HG03521 (cell line): ENCODE results near the gene LTBP1.

Experiments used
- ATAC-seq: cut with Tn5 transposase; IDR thresholded peaks from one replicate; pipeline ENCODE4 v1.9.1; 2021; ENCODE audit warnings: mild to moderate bottlenecking, moderate library complexity; ENCODE audit not compliant: unreplicated experiment

LTBP1 gene

DNA sequence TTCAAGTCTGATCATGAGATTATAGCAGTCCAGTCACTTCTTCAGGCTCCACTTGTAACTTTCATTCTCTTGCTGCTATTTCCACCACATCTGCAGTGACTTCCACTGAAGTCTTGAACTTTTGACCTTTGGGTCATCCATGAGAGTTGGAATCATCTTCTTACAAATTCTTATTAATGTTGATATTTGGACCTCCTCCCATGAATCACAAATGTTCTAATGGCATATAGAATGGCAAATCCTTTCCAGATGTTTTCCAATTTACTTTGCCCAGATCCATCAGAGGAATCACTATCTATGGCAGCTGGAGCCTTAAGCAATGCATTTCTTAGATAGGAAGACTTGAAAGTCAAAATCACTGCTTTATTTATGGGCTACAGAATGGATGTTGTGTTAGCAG, 159.4 kb downstream of the LTBP1 start:
- no peak for ATAC-seq

DNA sequence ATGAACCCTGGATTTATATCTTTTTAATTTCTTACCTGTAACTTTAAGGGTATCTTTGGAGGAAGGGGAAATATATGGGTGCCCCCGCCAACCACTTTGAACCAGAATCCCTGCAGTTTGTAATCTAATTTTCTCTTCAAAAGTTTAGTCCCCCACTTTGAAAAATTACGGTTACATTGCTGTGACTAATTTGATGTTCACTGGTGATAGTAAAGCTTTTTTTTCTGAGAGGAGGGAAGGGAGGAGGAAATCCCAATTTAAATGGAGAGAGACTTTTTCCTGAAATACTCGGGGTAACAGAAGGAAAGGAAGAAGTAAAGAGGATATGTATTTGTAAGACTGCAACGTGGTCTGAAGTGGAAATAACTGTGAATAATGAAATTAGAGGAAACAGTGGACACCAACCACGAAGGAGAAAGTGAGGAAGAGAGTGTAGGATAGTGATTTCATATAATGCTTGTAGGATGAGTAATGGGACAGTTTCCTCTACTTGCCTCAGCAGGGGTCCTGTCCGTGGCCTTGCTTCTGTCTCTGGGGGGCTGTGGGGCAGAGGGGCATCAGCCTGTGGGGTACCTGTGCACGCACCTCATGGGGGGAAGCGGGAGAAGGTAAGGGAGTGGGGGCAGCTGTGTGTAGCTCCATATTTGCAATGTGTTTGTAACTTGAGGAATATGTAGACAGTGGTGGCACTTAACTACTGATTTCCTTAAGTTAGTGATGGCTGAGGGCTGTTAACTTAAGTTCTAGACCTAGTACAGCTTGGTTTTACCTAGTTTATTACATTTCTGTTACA, 161.1 kb downstream of the LTBP1 start:
- ATAC-seq = no peak

DNA sequence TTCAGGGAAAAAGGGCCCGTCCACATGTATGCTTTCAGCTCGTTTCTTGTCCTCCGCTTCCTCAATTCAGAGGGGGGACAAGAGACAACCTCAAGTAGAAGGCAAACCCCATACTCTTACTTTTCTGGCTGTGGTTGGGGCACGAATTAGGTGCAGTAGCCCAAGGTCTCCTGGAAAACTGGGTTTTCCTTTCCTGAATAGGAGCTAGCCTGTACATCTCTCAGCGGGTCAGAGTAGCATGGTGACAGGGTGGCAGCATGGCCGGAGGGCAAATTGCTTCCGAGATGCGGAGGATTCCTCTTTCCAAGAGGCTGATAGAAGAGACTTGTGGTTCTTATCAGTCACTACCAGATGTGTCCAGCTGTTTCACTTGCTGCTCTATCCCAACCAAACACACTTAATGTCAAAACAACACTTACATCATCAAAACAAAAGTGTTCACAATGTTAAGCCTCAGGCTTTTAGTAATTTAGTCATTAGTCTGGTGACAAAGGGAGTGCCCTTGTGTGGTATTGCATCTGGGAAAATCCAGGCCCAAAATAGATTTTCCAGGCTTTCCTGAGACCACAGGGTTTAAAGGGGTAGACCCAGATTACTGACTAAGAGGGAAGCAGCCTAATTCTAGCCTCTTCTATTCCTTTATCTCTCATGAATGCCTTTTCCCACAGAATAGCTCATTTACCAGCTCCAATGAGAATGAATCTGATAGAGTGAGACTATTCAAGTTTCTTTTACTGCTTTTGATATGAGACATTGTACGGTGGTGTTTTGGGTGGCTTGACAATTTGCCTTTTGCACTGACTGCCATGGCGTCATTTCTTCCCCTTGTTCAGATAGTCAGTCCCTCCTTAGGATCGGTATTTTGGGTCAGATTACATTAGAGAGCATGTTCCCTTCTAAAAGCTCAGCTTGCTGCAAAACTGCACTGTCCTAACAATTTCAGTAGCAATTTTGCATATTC, 162.0 kb downstream of the LTBP1 start:
- no peak for ATAC-seq

DNA sequence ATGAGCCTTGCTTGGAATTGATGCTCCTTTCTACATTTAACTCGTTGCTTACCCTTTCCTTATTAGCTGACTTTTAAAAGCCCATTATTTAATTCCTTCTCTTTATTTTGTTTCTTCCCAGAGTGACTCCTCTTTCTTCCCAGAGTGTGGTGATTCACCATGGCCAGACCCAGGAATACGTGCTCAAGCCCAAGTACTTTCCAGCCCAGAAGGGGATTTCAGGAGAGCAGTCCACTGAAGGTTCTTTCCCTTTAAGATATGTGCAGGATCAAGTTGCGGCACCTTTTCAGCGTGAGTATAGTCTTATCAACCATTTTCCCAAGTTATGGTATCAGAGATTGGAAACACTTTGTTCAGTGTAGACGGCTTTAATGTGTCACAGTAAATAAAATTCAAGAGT, 163.7 kb downstream of the LTBP1 start:
- no peak for ATAC-seq

- ATAC-seq = no peak
These were observed 164.3 kb downstream of the LTBP1 start for GRCh38 chr2:33111002-33111446.

DNA sequence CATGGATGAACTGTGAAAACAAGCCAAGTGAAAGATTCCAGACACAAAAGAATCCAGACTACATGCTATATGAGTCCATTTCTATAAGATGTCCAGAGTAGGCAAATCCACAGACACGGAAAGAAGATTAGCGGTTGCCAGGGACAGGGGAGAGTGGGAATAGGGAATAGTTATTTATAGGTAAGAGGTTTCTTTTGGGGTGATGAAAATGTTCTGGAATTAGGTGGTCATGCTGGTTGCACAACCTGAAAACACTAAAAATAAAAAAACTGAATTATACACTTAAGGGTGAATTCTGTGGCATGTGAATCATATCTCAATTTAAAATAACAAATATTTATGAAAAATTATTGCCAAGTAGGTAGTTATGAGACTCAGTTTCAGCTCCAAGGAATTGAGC, 168.4 kb downstream of the LTBP1 start:
- no peak for ATAC-seq

GRCh38 chr2:33115728-33116127, 169.0 kb downstream of the LTBP1 start:
- ATAC-seq = no peak

DNA sequence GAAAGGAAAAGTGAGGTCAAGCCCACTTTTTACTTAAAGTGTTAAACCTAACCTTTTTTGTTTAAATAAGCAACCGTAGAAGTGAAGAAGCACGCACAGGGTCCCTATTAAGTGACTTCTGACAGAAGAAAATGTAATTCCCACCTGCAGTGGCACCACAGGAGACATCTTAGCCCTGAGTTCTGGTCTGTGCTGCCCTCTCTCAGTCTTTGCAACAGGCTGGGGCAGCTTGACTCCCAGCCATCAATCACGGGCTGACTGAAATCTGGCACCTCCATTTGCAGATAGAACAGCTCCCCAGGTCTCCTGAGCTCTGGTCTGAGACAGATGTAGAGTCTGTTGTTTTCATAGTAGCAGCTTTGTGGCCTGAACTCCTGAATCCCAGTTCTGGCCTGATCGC, 170.0 kb downstream of the LTBP1 start:
- no peak for ATAC-seq

DNA sequence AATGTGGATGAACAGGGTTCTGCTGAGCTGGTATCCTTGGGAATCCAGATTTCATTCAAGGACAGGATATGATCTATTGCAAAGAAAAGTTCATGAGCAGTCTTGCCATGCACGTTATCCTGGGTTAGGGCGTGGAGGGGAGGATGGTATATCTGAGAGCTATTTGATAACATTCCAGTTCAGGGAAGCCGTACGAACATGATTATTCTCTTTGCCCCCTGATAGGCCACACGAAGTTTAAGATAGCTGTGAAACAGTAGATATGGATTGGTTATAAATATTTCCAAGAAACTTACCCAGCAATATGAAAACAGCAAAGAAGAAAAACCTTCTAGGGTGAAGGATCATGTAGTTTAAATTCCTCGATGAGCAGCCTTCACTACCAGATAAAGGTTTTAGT, 171.9 kb downstream of the LTBP1 start:
- no peak for ATAC-seq

- ATAC-seq = no peak
These were observed 174.7 kb downstream of the LTBP1 start for GRCh38 chr2:33121416-33121815.

- no peak for ATAC-seq
These were observed 175.2 kb downstream of the LTBP1 start for GRCh38 chr2:33121925-33122324.

- no peak for ATAC-seq
These were observed 176.0 kb downstream of the LTBP1 start for GRCh38 chr2:33122726-33123125.

GRCh38 chr2:33123216-33123615, 176.5 kb downstream of the LTBP1 start:
- ATAC-seq = no peak

- ATAC-seq = no peak
These were observed 179.8 kb downstream of the LTBP1 start for GRCh38 chr2:33126552-33126951.

DNA sequence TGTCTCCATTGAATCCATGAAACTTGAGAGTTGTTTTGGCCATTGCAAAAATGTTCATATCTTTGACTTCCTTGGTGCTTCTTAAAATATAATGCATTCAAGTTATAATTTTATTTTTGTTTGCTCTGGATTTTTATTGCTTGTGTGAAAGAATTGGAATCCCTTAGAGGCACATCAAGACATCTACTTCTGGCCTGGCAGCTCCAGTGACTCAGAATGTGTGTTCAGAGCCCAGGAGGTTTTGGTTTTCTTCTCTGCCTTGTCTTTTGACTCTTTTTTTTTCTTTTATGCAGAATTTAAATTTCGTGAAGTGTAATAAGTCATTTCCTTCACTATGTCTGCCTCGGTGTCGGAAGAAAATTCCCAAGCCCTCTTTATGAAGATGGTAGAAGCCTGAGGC, 180.2 kb downstream of the LTBP1 start:
- no peak for ATAC-seq

GRCh38 chr2:33129263-33130053, 182.7 kb downstream of the LTBP1 start:
- no peak for ATAC-seq

DNA sequence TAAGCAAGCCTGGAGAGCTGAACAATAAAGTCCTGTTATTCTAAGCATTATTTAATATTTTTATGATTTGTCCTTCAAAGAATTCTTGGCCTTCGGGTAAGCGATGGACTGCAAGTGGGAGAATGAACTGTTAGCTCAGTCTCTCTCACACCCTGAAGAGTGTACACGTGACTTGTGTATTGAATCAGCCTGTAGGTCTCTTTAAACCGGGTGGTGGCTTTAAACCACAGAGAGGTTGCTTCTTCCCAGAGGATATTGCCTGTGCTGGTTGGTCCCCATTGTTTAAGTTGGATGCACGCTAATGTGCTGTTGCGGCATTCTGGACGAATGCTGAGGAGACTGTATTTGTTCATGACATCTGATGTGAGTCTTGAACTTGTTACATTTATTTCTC, 183.3 kb downstream of the LTBP1 start:
- no peak for ATAC-seq

DNA sequence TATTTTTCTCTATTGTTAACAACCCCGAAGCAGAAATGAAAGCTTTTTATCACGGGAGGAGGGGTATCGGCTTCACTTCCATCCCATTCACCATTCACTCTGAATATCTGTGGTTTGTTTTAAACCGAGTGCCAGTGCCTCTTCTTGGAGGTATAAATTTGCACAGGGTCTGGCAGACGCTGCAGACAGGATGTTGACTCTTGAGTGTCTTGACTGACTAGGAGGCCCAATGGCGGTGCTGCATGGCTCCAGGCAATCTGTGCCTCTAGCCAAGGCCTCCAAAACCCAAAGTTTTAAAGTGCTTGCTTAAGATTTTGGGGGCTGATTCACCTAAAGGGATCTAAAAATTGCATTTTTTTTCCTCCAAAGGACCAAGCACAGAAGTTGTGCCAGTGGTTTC, 183.8 kb downstream of the LTBP1 start:
- ATAC-seq = no peak

- no peak for ATAC-seq
These were observed 184.4 kb downstream of the LTBP1 start for GRCh38 chr2:33131111-33131510.

DNA sequence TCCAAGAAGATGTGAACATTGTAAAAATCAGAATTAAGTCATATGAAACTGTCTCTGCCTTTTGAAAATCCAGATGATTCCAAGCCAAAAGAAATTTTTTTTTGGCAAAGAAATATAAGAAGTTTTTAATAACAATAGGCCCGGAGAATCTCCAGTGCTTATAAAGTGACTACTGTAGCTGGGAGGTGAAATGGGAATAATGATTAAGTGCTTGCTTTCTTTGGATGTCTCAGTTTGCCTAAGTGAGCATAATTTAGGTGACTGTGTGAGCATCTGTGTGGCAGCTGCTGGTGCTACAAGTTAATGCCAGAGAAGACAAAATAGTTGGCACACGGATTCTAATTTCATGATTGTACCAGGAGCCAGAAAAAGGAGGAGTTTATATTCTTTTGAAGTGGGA, 185.0 kb downstream of the LTBP1 start:
- no peak for ATAC-seq

DNA sequence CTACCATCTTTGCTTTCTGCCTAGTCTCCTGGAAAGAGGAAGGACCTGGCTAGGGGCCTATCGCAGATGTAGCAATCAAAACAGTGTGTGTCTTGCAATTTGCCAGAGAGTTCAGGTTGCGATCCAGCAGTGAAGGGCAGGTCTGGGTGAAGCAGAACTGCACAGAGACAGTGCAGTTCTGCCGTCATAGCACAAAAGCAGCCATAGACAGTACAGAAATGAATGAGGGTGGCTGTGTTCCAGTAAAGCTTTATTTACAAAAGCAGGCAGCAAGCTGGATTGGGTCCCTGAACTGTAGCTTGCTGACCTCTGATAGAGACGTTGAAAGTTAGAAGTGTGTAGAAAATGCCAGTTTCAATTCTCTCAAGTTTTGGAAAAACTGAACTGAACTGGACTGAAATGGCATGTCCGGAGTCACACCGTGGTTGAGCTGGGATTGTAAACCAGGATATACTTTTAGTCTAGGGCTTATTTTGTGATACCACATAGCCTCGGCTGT, 186.8 kb downstream of the LTBP1 start:
- no peak for ATAC-seq
